GM12878 (cell line): ENCODE results near the gene ROCK2. TPM values are rescaled to one million over a fixed set of nuclear protein-coding genes. Genes with fewer than 3 reads are reported as not detected.

Experiments
- ATAC-seq: fragments of 200-7000 bp; cut with Tn5 transposase; 3 replicates; pipeline ENCODE4 v1.9.1; 2020; ENCODE audit warnings: mild to moderate bottlenecking, moderate library complexity
- BruUV-seq: library from RNA; stranded (reverse); fragments of 400-500 nt; replicated peaks from 2 replicates; lab custom pipeline; 2021; lab: Mats Ljungman, UMichigan
- CTCF ChIA-PET: fragments of 300-600 bp; sonication (Branson Sonifier 250); formaldehyde crosslinking; extraction: SDS; loops from one replicate; lab custom pipeline; 2021; ENCODE audit warnings: inconsistent platforms; lab: Yijun Ruan, JAX
- POLR2A ChIA-PET: fragments of 350-600 bp; formaldehyde crosslinking; extraction: SDS; loops from one replicate; lab custom pipeline; 2021; ENCODE audit warnings: inconsistent platforms; lab: Charles Lee
- RAD21 ChIA-PET: fragments of 300-600 bp; sonication (Branson Sonifier 250); formaldehyde crosslinking; loops from one replicate; lab custom pipeline; 2023; ENCODE audit warnings: antibody characterized with exemption; ENCODE audit not compliant: unreplicated experiment; lab: Charles Lee
- SMC1A ChIA-PET: fragments of 300-600 bp; sonication (Branson Sonifier 250); formaldehyde crosslinking; loops from one replicate; lab custom pipeline; 2023; ENCODE audit not compliant: unreplicated experiment, uncharacterized antibody; lab: Charles Lee
- DNase-seq: peaks from one replicate; pipeline ENCODE4 v3.0.0-alpha.2; 2011; ENCODE audit warnings: low read depth, low spot score
- FAIRE-seq: peaks from 3 replicates; lab custom pipeline; 2011; peaks lifted over from hg19 to GRCh38; lab: Jason Lieb, UNC
- H2AFZ ChIP-seq: 2 replicates; pipeline ENCODE4 v1.6.0; 2011; ENCODE audit warnings: low read depth, low read length, control low read depth; ENCODE audit not compliant: control insufficient read depth
- H3K27ac ChIP-seq: 2 replicates; pipeline ENCODE4 v1.5.1; 2011; ENCODE audit warnings: control low read depth; ENCODE audit not compliant: control insufficient read depth, insufficient read depth
- H3K27me3 ChIP-seq, 2 experiments: replicated peaks in 1 of 2; 2 replicates each; pipeline versions ENCODE4 v1.6.0 to v1.6.1; 2011; ENCODE audit warnings: low read length in 1 of 2; ENCODE audit not compliant: control insufficient read depth in 2 of 2, insufficient read depth in 2 of 2
- H3K36me3 ChIP-seq, 2 experiments: 2 replicates each; pipeline ENCODE4 v1.5.1; 2011; ENCODE audit warnings: low read length in 1 of 2; ENCODE audit not compliant: control insufficient read depth in 2 of 2, insufficient read depth in 2 of 2
- H3K4me1 ChIP-seq: 2 replicates; pipeline ENCODE4 v1.6.1; 2011; ENCODE audit warnings: mild to moderate bottlenecking, low read length, moderate library complexity, mixed read lengths; ENCODE audit not compliant: control insufficient read depth, insufficient read depth
- H3K4me2 ChIP-seq: 2 replicates; pipeline ENCODE4 v1.6.0; 2011; ENCODE audit warnings: control low read depth; ENCODE audit not compliant: control insufficient read depth, insufficient read depth
- H3K4me3 ChIP-seq: fragments of 200-600 bp; sonication (generic); 2 replicates; pipeline ENCODE4 v1.5.1; 2016
- H3K79me2 ChIP-seq: 2 replicates; pipeline ENCODE4 v1.6.0; 2011; ENCODE audit warnings: low read length; ENCODE audit not compliant: control insufficient read depth, insufficient read depth
- H3K9ac ChIP-seq: 2 replicates; pipeline ENCODE4 v1.8.0; 2011; ENCODE audit warnings: low read length, control low read depth, mixed read lengths; ENCODE audit not compliant: control insufficient read depth, insufficient read depth
- H3K9me3 ChIP-seq: replicated peaks from 3 replicates; pipeline ENCODE4 v1.5.1; 2011; ENCODE audit warnings: mild to moderate bottlenecking, low read length; ENCODE audit not compliant: control insufficient read depth, insufficient read depth
- H4K20me1 ChIP-seq: 2 replicates; pipeline ENCODE4 v1.6.0; 2011; ENCODE audit not compliant: control insufficient read depth, insufficient read depth
- BHLHE40 ChIP-seq, 2 experiments: fragments of 450-650 bp in 1 of 2; IDR thresholded peaks; 2 replicates each; pipeline ENCODE4 v1.6.1; 2011 to 2017; ENCODE audit warnings: low read depth in 2 of 2, borderline replicate concordance in 1 of 2, improper control_type of control experiment in 1 of 2, low read length in 1 of 2, mild to moderate bottlenecking in 1 of 2
- EZH2 ChIP-seq: IDR thresholded peaks from 2 replicates; pipeline ENCODE4 v1.6.1; 2012; ENCODE audit warnings: low read depth, mild to moderate bottlenecking, control low read depth, inconsistent platforms, low read length, borderline replicate concordance; ENCODE audit not compliant: control insufficient read depth
- FOXM1 ChIP-seq: IDR thresholded peaks from 2 replicates; pipeline ENCODE4 v1.6.1; 2012; ENCODE audit warnings: low read depth, mild to moderate bottlenecking, inconsistent platforms, low read length, moderate library complexity
- MTA3 ChIP-seq: IDR thresholded peaks from 2 replicates; pipeline ENCODE4 v1.6.1; 2012; ENCODE audit warnings: low read length, inconsistent platforms, borderline replicate concordance
- SIX5 ChIP-seq: IDR thresholded peaks from 2 replicates; pipeline ENCODE4 v1.6.1; 2011; ENCODE audit warnings: mild to moderate bottlenecking, low read depth, low read length, moderate library complexity; ENCODE audit not compliant: severe bottlenecking
- WGBS: methylation state at CpG from one replicate; pipeline ENCODE4 v1.1.6; 2016; ENCODE audit warnings: low lambda C conversion rate; ENCODE audit not compliant: insufficient replicate concordance, insufficient coverage; ENCODE audit errors: missing lambda C conversion rate; 5-methylcytosine and 5-hydroxymethylcytosine counted together
- in situ Hi-C: fragments of 300-500 bp; cut with MboI; formaldehyde crosslinking; loops from 9 replicates; pipeline ENCODE4 v1.14.3; 2018; ENCODE audit warnings: mixed read lengths
- intact Hi-C: fragments of 100-400 bp; cut with micrococcal nuclease; formaldehyde crosslinking; loops from one replicate; pipeline ENCODE4 v1.14.2; 2022; ENCODE audit not compliant: unreplicated experiment
- polyA plus RNA-seq, 11 experiments: library from polyadenylated mRNA; depleted of rRNA in 4 of 11; unstranded in 6 of 11; stranded (reverse) in 5 of 11; fragments of >200 nt; fragmentation: Nextera tagmentation in 4 of 11; fragmentation: Illumina TruSeq in 1 of 11; extraction: Ambion mirVana in 4 of 11; extraction: Trizol in 1 of 11; gene quantifications; 1 replicate in 1 of 11; 2 replicates in 10 of 11; pipeline versions ENCODE4 v1.2.1 to v1.2.3, GENCODE V29; 2011 to 2016; ENCODE audit warnings: inconsistent platforms in 2 of 11, missing spikeins in 2 of 11, low read depth in 1 of 11
- total RNA-seq, 4 experiments: library from RNA; depleted of rRNA in 3 of 4; stranded (reverse); fragments of >200 nt in 3 of 4; fragmentation: Illumina TruSeq in 1 of 4; extraction: Trizol in 1 of 4; gene quantifications; 2 replicates each; pipeline versions ENCODE4 v1.2.1 to v1.2.3, GENCODE V29; 2013 to 2021
- TF ChIP-seq, protein P1 (sequence below): fragments of 450-650 bp; IDR thresholded peaks from 2 replicates; pipeline ENCODE4 v1.6.1; 2016; ENCODE audit warnings: mild to moderate bottlenecking, moderate library complexity, borderline replicate concordance
- TF ChIP-seq, protein P2 (sequence below): fragments of 450-650 bp; IDR thresholded peaks from 2 replicates; pipeline ENCODE4 v1.6.1; 2018; ENCODE audit warnings: borderline replicate concordance, mild to moderate bottlenecking; ENCODE audit not compliant: partially characterized antibody

ROCK2 gene
- total and polyA plus RNA-seq, 10 of the 15 experiments (the other 5 are each of a cell fraction or from before 2014, with no cell fraction given) = 4.6 to 22.1 (median 8.3) TPM

DNA sequence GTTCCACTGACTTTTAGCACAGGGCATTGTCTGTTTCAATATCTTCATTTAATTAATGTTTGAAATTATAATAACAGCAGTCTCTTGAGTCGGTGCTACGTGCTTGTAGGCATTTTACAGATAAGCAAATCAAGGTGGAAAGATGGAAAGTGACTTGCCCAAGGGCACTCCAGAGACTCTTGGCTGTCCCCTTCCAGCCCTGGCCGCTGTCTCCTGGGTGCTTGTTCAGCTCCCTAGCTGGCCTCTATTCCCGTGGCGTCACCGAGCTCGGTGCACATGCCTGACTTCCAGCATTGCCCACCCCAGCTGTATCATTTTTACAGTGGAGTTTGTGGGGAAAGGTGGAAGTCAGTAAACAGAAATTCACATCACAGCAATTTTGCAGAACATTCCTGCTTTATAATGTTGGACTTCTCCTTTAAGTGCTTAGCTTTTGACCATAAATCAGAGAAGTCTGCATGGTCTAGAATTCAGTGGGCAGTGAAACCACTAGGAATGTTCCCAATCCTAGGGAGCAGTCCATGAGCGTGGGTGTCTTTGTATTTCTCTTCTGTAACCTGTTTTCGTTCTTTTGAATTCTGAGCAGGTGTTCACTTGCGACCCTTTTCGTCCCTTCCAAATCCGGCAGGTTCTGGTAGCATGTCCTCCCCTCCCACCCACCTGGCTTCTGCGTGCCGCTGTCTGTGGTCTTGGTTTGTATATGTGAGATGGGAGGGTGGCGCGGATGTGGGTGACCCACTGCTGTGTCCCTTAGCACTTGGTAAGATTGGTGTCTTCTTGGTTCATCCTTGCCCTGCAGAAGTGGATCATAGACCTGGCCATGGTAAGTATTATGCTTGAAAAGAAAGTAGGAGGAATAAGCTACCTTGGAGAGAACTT, 180.8 kb downstream of the ROCK2 start (continued):
- TF ChIP-seq FOXM1 (no peak), SIX5 (no peak), EZH2 (no peak), BHLHE40 (IDR thresholded peaks at IDR 0.05; ENCODE audit: borderline replicate concordance in 1 of 2, low read depth in 2 of 2, low read length in 1 of 2) (no peak)
- TF ChIP-seq, protein P1, sequence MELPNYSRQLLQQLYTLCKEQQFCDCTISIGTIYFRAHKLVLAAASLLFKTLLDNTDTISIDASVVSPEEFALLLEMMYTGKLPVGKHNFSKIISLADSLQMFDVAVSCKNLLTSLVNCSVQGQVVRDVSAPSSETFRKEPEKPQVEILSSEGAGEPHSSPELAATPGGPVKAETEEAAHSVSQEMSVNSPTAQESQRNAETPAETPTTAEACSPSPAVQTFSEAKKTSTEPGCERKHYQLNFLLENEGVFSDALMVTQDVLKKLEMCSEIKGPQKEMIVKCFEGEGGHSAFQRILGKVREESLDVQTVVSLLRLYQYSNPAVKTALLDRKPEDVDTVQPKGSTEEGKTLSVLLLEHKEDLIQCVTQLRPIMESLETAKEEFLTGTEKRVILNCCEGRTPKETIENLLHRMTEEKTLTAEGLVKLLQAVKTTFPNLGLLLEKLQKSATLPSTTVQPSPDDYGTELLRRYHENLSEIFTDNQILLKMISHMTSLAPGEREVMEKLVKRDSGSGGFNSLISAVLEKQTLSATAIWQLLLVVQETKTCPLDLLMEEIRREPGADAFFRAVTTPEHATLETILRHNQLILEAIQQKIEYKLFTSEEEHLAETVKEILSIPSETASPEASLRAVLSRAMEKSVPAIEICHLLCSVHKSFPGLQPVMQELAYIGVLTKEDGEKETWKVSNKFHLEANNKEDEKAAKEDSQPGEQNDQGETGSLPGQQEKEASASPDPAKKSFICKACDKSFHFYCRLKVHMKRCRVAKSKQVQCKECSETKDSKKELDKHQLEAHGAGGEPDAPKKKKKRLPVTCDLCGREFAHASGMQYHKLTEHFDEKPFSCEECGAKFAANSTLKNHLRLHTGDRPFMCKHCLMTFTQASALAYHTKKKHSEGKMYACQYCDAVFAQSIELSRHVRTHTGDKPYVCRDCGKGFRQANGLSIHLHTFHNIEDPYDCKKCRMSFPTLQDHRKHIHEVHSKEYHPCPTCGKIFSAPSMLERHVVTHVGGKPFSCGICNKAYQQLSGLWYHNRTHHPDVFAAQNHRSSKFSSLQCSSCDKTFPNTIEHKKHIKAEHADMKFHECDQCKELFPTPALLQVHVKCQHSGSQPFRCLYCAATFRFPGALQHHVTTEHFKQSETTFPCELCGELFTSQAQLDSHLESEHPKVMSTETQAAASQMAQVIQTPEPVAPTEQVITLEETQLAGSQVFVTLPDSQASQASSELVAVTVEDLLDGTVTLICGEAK = no peak

DNA sequence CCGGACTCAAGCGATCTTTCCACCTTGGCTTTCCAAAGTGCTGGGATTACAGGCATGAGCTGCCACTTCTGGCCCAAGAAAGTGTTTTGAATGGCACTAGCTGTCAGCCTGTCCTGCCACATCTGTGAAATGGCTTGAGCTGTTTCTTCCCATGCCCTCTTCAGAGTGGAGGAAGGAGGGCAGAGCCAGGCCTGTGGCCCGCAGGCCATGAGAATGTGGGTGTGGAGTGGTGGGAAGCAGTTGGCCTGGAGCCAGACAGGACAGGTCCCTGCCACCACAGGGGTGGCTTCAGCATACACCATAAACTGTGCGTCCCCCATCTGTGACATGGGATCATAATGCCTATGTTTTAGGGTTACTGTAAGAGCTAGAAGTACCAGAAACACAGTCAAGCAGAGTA, 182.7 kb downstream of the ROCK2 start:
- no peak for DNase-seq
- ChIA-PET RAD21 (interaction anchor here (1.2 kb wide), 1 partner anchor 29 kb away, joined by 4 read pairs; a partner anchor contains a TSS), CTCF (interaction anchor here (1.0 to 1.5 kb wide), 3 partner anchors 32 to 256 kb away, joined by 3 read pairs; no protein-coding TSS in a partner anchor), POLR2A (interaction anchor here (0.5 to 0.8 kb wide), 2 partner anchors 14 to 19 kb away, joined by 4 to 7 read pairs; no protein-coding TSS in a partner anchor), SMC1A (interaction anchor here (0.8 to 1.0 kb wide), 2 partner anchors 206 to 250 kb away, joined by 3 read pairs; no protein-coding TSS in a partner anchor)
- Histone ChIP-seq H2AFZ (no peak overlapping the region), H3K4me1 (peaks cover 5% of the 10 kb centered on the region), H4K20me1 (no peaks in the 10 kb centered on the region), H3K4me3 (no peak overlapping the region), H3K79me2 (no peaks in the 10 kb centered on the region), H3K9ac (no peak overlapping the region), H3K36me3 (no peaks in the 10 kb centered on the region), H3K27me3 (no peaks in the 10 kb centered on the region; a peak in 1 of 4 replicates), H3K9me3 (no peaks in the 10 kb centered on the region), H3K4me2 (no peak overlapping the region), H3K27ac (no peak overlapping the region)
- no TSS peak for BruUV-seq
- in situ Hi-C loops = no loop called here
- no peak for ATAC-seq
- 100% methylated on average over 4 of the region's 4 CpGs for WGBS
- FAIRE-seq = no peak
- TF ChIP-seq MTA3 = no peak
- TF ChIP-seq, protein P1 = no peak
- TF ChIP-seq, protein P2, sequence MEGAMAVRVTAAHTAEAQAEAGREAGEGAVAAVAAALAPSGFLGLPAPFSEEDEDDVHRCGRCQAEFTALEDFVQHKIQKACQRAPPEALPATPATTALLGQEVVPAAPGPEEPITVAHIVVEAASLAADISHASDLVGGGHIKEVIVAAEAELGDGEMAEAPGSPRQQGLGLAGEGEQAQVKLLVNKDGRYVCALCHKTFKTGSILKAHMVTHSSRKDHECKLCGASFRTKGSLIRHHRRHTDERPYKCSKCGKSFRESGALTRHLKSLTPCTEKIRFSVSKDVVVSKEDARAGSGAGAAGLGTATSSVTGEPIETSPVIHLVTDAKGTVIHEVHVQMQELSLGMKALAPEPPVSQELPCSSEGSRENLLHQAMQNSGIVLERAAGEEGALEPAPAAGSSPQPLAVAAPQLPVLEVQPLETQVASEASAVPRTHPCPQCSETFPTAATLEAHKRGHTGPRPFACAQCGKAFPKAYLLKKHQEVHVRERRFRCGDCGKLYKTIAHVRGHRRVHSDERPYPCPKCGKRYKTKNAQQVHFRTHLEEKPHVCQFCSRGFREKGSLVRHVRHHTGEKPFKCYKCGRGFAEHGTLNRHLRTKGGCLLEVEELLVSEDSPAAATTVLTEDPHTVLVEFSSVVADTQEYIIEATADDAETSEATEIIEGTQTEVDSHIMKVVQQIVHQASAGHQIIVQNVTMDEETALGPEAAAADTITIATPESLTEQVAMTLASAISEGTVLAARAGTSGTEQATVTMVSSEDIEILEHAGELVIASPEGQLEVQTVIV = no peak
- intact Hi-C loops = no loop called here
